ENCODE measurements around the gene SLC7A10.
"Not testable (repeated sequence)": the region's sequence is repeated elsewhere in the genome, so short reads cannot be mapped to it uniquely, and the experiment has no call there.

Gene SLC7A10

GRCh38 chr19:33216198-33216830 lies 9.3 kb downstream of the SLC7A10 start:
- DNase-seq (ENCODE audit: low read depth in 2 of 2), result no peak

- no peak for DNase-seq (ENCODE audit: low read depth in 2 of 2)
Measured at GRCh38 chr19:33215438-33216197, 10.0 kb downstream of the SLC7A10 start.

- DNase-seq (ENCODE audit: low read depth in 2 of 2), result no peak
Measured at GRCh38 chr19:33214596-33214995, 11.1 kb downstream of the SLC7A10 start.

- DNase-seq (ENCODE audit: low read depth in 2 of 2), result no peak
Measured at GRCh38 chr19:33212436-33213172, 13.0 kb downstream of the SLC7A10 start.

GRCh38 chr19:33211794-33212435 lies 13.7 kb downstream of the SLC7A10 start:
- no peak for DNase-seq (ENCODE audit: low read depth in 2 of 2)

GRCh38 chr19:33210266-33210940 lies 15.2 kb downstream of the SLC7A10 start:
- DNase-seq (ENCODE audit: low read depth in 2 of 2), result no peak

- DNase-seq (ENCODE audit: low read depth in 2 of 2), result not testable (repeated sequence)
Measured at GRCh38 chr19:33209850-33210230, 15.8 kb downstream of the SLC7A10 start.

- no peak for DNase-seq (ENCODE audit: low read depth in 2 of 2)
Measured at GRCh38 chr19:33208904-33209849, 16.5 kb downstream of the SLC7A10 start.

- no peak for DNase-seq (ENCODE audit: low read depth in 2 of 2)
Measured at GRCh38 chr19:33208371-33208895, 17.2 kb downstream of the SLC7A10 start.

GRCh38 chr19:33207903-33208302 lies 17.7 kb downstream of the SLC7A10 start:
- no peak for DNase-seq (ENCODE audit: low read depth in 2 of 2)

- no peak for DNase-seq (ENCODE audit: low read depth in 2 of 2)
Measured at GRCh38 chr19:33207040-33207620, 18.5 kb downstream of the SLC7A10 start.

- no peak for DNase-seq (ENCODE audit: low read depth in 2 of 2)
Measured at GRCh38 chr19:33206261-33207039, 19.2 kb downstream of the SLC7A10 start.

- no peak for DNase-seq (ENCODE audit: low read depth in 2 of 2)
Measured at GRCh38 chr19:33205531-33206260, 20.0 kb downstream of the SLC7A10 start.

- no peak for DNase-seq (ENCODE audit: low read depth in 2 of 2)
Measured at GRCh38 chr19:33205110-33205509, 20.5 kb downstream of the SLC7A10 start.

- DNase-seq (ENCODE audit: low read depth in 2 of 2), result no peak
Measured at GRCh38 chr19:33204136-33204973, 21.3 kb downstream of the SLC7A10 start.

- DNase-seq (ENCODE audit: low read depth in 2 of 2), result no peak
Measured at GRCh38 chr19:33203529-33203928, 22.1 kb downstream of the SLC7A10 start.
